Measurements from ENCODE around the gene OR14C36.

The OR14C36 gene

GRCh38 chr1:248366609-248367008, 18.0 kb downstream of the OR14C36 start:
- no peak overlapping the region for H3K27ac ChIP-seq (ENCODE audit: extremely low read depth, low read depth, low read length)
- no peaks in the 10 kb centered on the region for H3K36me3 ChIP-seq (ENCODE audit: control insufficient read depth in 2 of 2, insufficient read depth in 1 of 2, low read length in 2 of 2)
- no peaks in the 10 kb centered on the region for H3K4me1 ChIP-seq (ENCODE audit: control insufficient read depth, insufficient read depth, low read length)
- CTCF ChIA-PET, result no interaction called here
- TF ChIP-seq KLF16 (tag by site-specific recombination; IDR thresholded peaks at IDR 0.05) (no peak), ZNF223 (tag by site-specific recombination; IDR thresholded peaks at IDR 0.05) (no peak), ZNF555 (tag by site-specific recombination; conservative IDR thresholded peaks at IDR 0.05) (no peak), ZNF174 (tag by site-specific recombination; IDR thresholded peaks at IDR 0.05) (no peak), ZFP41 (tag by site-specific recombination; IDR thresholded peaks at IDR 0.05; ENCODE audit: borderline replicate concordance) (no peak), ZNF426 (tag by site-specific recombination; IDR thresholded peaks at IDR 0.05) (no peak), IKZF3 (tag by site-specific recombination; IDR thresholded peaks at IDR 0.05) (no peak), ZNF169 (tag by site-specific recombination; IDR thresholded peaks at IDR 0.05) (no peak), ZNF366 (tag by site-specific recombination; conservative IDR thresholded peaks at IDR 0.05) (no peak), ZFHX2 (tag by site-specific recombination; conservative IDR thresholded peaks at IDR 0.05) (no peak), WT1 (tag by site-specific recombination; IDR thresholded peaks at IDR 0.05) (no peak), ZNF510 (tag by site-specific recombination; IDR thresholded peaks at IDR 0.05; ENCODE audit: insufficient replicate concordance) (no peak), ZNF692 (tag by site-specific recombination; IDR thresholded peaks at IDR 0.05) (no peak), KLF1 (tag by site-specific recombination; IDR thresholded peaks at IDR 0.05) (no peak), ZNF132 (tag by site-specific recombination; IDR thresholded peaks at IDR 0.05; ENCODE audit: borderline replicate concordance) (no peak), KLF7 (tag by site-specific recombination; IDR thresholded peaks at IDR 0.05; ENCODE audit: borderline replicate concordance) (no peak), ZSCAN18 (tag by site-specific recombination; IDR thresholded peaks at IDR 0.05) (no peak), INSM2 (tag by site-specific recombination; IDR thresholded peaks at IDR 0.05) (no peak), REPIN1 (tag by site-specific recombination; IDR thresholded peaks at IDR 0.05; ENCODE audit: low read depth) (no peak)
- H3K9me3 ChIP-seq (ENCODE audit: control insufficient read depth, insufficient read depth, low read depth, low read length), result no peaks in the 10 kb centered on the region
- POLR2A ChIA-PET, result no interaction called here
- H3K4me3 ChIP-seq (ENCODE audit: low read depth, low read length), result no peak overlapping the region

GRCh38 chr1:248372394-248372793, 23.8 kb downstream of the OR14C36 start:
- no peak overlapping the region for H3K27ac ChIP-seq (ENCODE audit: extremely low read depth, low read depth, low read length)

More at GRCh38 chr1:248372394-248372793, 23.8 kb downstream of the OR14C36 start:
- CTCF ChIA-PET, result no interaction called here
- Histone ChIP-seq H3K4me1 (ENCODE audit: control insufficient read depth, insufficient read depth, low read length) (no peaks in the 10 kb centered on the region), H3K4me3 (ENCODE audit: low read depth, low read length) (no peak overlapping the region), H3K9me3 (ENCODE audit: control insufficient read depth, insufficient read depth, low read depth, low read length) (no peaks in the 10 kb centered on the region), H3K36me3 (ENCODE audit: control insufficient read depth in 2 of 2, insufficient read depth in 1 of 2, low read length in 2 of 2) (no peaks in the 10 kb centered on the region)
- POLR2A ChIA-PET, result no interaction called here
- TF ChIP-seq BCL11A (tag by site-specific recombination; IDR thresholded peaks at IDR 0.05; ENCODE audit: low read depth), result no peak
- TF ChIP-seq ZNF791 (tag by site-specific recombination; IDR thresholded peaks at IDR 0.05), result no peak

Measured in HEK293 (cell line).